Stomach smooth muscle (tissue), 2 donors: ENCODE measurements around the gene ANKEF1.
A peak's percentile ranks its signal among the peaks of the same experiment; 100 is the strongest.

ENCODE experiments used
- H3K27ac ChIP-seq: one replicate; pipeline ENCODE4 v1.7.0; 2013; ENCODE audit warnings: mild to moderate bottlenecking, low read length, inconsistent platforms
- H3K27me3 ChIP-seq, 2 donors: one replicate each; pipeline ENCODE4 v1.7.0; 2013; ENCODE audit warnings: low read length in 2 of 2; ENCODE audit not compliant: insufficient read depth in 2 of 2, control insufficient read depth in 1 of 2
- H3K36me3 ChIP-seq, 2 donors: one replicate each; pipeline ENCODE4 v1.7.0; 2013; ENCODE audit warnings: low read length in 2 of 2; ENCODE audit not compliant: control insufficient read depth in 2 of 2, insufficient read depth in 2 of 2
- H3K4me1 ChIP-seq: one replicate; pipeline ENCODE4 v1.7.0; 2013; ENCODE audit warnings: low read length; ENCODE audit not compliant: control insufficient read depth, insufficient read depth
- H3K4me3 ChIP-seq, 2 donors: one replicate each; pipeline ENCODE4 v1.7.0; 2013; ENCODE audit warnings: low read length in 2 of 2
- H3K9ac ChIP-seq, 2 donors: one replicate each; pipeline ENCODE4 v1.7.0; 2013; ENCODE audit warnings: low read length in 2 of 2, mild to moderate bottlenecking in 1 of 2
- H3K9me3 ChIP-seq, 2 donors: one replicate each; pipeline ENCODE4 v1.7.0; 2013; ENCODE audit warnings: low read length in 2 of 2; ENCODE audit not compliant: control insufficient read depth in 2 of 2
- donor health status: healthy.
- donor health status: Pancreatic carcinoma.

The ANKEF1 gene

GRCh38 chr20:10089871-10090587 is 55.2 kb downstream of the ANKEF1 start:
- H3K9me3 ChIP-seq: no peaks in the 10 kb centered on the region
- no peaks in the 10 kb centered on the region for H3K27me3 ChIP-seq
- no peak overlapping the region for H3K27ac ChIP-seq
- H3K36me3 ChIP-seq: no peaks in the 10 kb centered on the region
- no peak overlapping the region for H3K4me3 ChIP-seq
- H3K4me1 ChIP-seq: no peaks in the 10 kb centered on the region
- H3K9ac ChIP-seq: peak overlapping the region in 1 of 2 donors; percentile 36

GRCh38 chr20:10090588-10091166 is 55.9 kb downstream of the ANKEF1 start:
- no peaks in the 10 kb centered on the region for H3K9me3 ChIP-seq
- H3K27ac ChIP-seq: no peak overlapping the region
- peak overlapping the region in 1 of 2 donors; percentile 36 for H3K9ac ChIP-seq
- H3K36me3 ChIP-seq: no peaks in the 10 kb centered on the region
- H3K27me3 ChIP-seq: no peaks in the 10 kb centered on the region
- no peak overlapping the region for H3K4me3 ChIP-seq
- H3K4me1 ChIP-seq: no peaks in the 10 kb centered on the region

- Histone ChIP-seq H3K4me1 (no peaks in the 10 kb centered on the region), H3K9ac (no peak overlapping the region), H3K27me3 (no peaks in the 10 kb centered on the region), H3K27ac (no peak overlapping the region), H3K9me3 (no peaks in the 10 kb centered on the region), H3K36me3 (no peaks in the 10 kb centered on the region), H3K4me3 (no peak overlapping the region)
These were observed 58.4 kb downstream of the ANKEF1 start for GRCh38 chr20:10093087-10093591.

- no peaks in the 10 kb centered on the region for H3K9me3 ChIP-seq
- H3K27me3 ChIP-seq: no peaks in the 10 kb centered on the region
- H3K36me3 ChIP-seq: no peaks in the 10 kb centered on the region
- no peak overlapping the region for H3K9ac ChIP-seq
- H3K4me3 ChIP-seq: no peak overlapping the region
- no peaks in the 10 kb centered on the region for H3K4me1 ChIP-seq
- H3K27ac ChIP-seq: no peak overlapping the region
These were observed 59.9 kb downstream of the ANKEF1 start for GRCh38 chr20:10094566-10095173.

- no peak overlapping the region for H3K4me3 ChIP-seq
- no peak overlapping the region for H3K9ac ChIP-seq
- no peaks in the 10 kb centered on the region for H3K9me3 ChIP-seq
- H3K27ac ChIP-seq: no peak overlapping the region
- H3K4me1 ChIP-seq: no peaks in the 10 kb centered on the region
- H3K27me3 ChIP-seq: no peaks in the 10 kb centered on the region
- H3K36me3 ChIP-seq: no peaks in the 10 kb centered on the region
These were observed 62.0 kb downstream of the ANKEF1 start for GRCh38 chr20:10096790-10097189.

GRCh38 chr20:10105046-10105445 is 70.3 kb downstream of the ANKEF1 start:
- Histone ChIP-seq H3K9ac (no peak overlapping the region), H3K9me3 (peaks cover 2 to 4% of the 10 kb centered on the region in 2 donors), H3K27me3 (no peaks in the 10 kb centered on the region), H3K36me3 (no peaks in the 10 kb centered on the region), H3K27ac (no peak overlapping the region), H3K4me3 (no peak overlapping the region), H3K4me1 (no peaks in the 10 kb centered on the region)
